Activated CD8-positive, alpha-beta memory T cell treated with anti-CD3 and anti-CD28 coated beads, Interleukin-2, amount 50 U/mL, for 1 hour (primary cell): ENCODE measurements around the gene FAM169A.
"Not testable (repeated sequence)": the region's sequence is repeated elsewhere in the genome, so short reads cannot be mapped to it uniquely, and the experiment has no call there.

Source experiments
- DNase-seq: peaks from one replicate; pipeline ENCODE4 v3.0.0-alpha.2; 2020; ENCODE audit errors: extremely low read depth

FAM169A gene

GRCh38 chr5:74865804-74866595 is at the start of gene FAM169A:
Gene FAM169A, minus strand, starts transcription at chr5:74866387. Its CDS starts 24,711 bp downstream, at chr5:74841676.
- DNase-seq, result no peak

GRCh38 chr5:74915488-74915887 is 49.3 kb upstream of the FAM169A start:
- DNase-seq, result no peak

- DNase-seq, result not testable (repeated sequence)
Observed at GRCh38 chr5:74911421-74911820, 45.2 kb upstream of the FAM169A start.

- DNase-seq, result not testable (repeated sequence)
Observed at GRCh38 chr5:74909888-74910287, 43.7 kb upstream of the FAM169A start.

GRCh38 chr5:74908237-74908636 is 42.0 kb upstream of the FAM169A start:
- DNase-seq, result not testable (repeated sequence)

- DNase-seq, result not testable (repeated sequence)
Observed at GRCh38 chr5:74904713-74905112, 38.5 kb upstream of the FAM169A start.

GRCh38 chr5:74903165-74903787 is 37.1 kb upstream of the FAM169A start:
- DNase-seq, result no peak

- DNase-seq, result no peak
Observed at GRCh38 chr5:74897049-74897448, 30.9 kb upstream of the FAM169A start.

GRCh38 chr5:74895906-74896305 is 29.7 kb upstream of the FAM169A start:
- no peak for DNase-seq

- DNase-seq, result no peak
Observed at GRCh38 chr5:74894351-74894750, 28.2 kb upstream of the FAM169A start.

GRCh38 chr5:74892921-74893320 is 26.7 kb upstream of the FAM169A start:
- no peak for DNase-seq

- no peak for DNase-seq
Observed at GRCh38 chr5:74889523-74890105, 23.4 kb upstream of the FAM169A start.

GRCh38 chr5:74888117-74888516 is 21.9 kb upstream of the FAM169A start:
- DNase-seq, result no peak

- no peak for DNase-seq
Observed at GRCh38 chr5:74885170-74885569, 19.0 kb upstream of the FAM169A start.

GRCh38 chr5:74882379-74883134 is 16.4 kb upstream of the FAM169A start:
- DNase-seq, result not testable (repeated sequence)

GRCh38 chr5:74877624-74878304 is 11.6 kb upstream of the FAM169A start:
- DNase-seq, result no peak

- DNase-seq, result no peak
Observed at GRCh38 chr5:74875994-74876791, 10.0 kb upstream of the FAM169A start.

- DNase-seq, result no peak
Observed at GRCh38 chr5:74873525-74874249, 7.5 kb upstream of the FAM169A start.

GRCh38 chr5:74870299-74871067 is 4.3 kb upstream of the FAM169A start:
- no peak for DNase-seq
